Large intestine (tissue), 3 donors: ENCODE results near the gene DNAH9. TPM values are rescaled to one million over a fixed set of nuclear protein-coding genes. Genes with fewer than 3 reads are reported as not detected.

Source experiments
- DNase-seq, 2 donors: peaks; one replicate each; pipeline versions ENCODE4 v3.0.0 to v3.0.0-alpha.2; 2013
- H3K27ac ChIP-seq: one replicate; pipeline ENCODE4 v1.5.1; 2013; ENCODE audit warnings: low read length
- H3K27me3 ChIP-seq: 2 replicates; pipeline ENCODE4 v1.6.1; 2013; ENCODE audit warnings: low read length; ENCODE audit not compliant: control insufficient read depth, insufficient read depth
- H3K36me3 ChIP-seq: 2 replicates; pipeline ENCODE4 v1.6.1; 2013; ENCODE audit warnings: low read length; ENCODE audit not compliant: control insufficient read depth, insufficient read depth
- H3K4me1 ChIP-seq: one replicate; pipeline ENCODE4 v1.6.1; 2013; ENCODE audit warnings: low read length; ENCODE audit not compliant: control insufficient read depth, insufficient read depth
- H3K4me3 ChIP-seq: one replicate; pipeline ENCODE4 v1.5.1; 2013; ENCODE audit warnings: low read length
- H3K9me3 ChIP-seq: one replicate; pipeline ENCODE4 v1.6.1; 2013; ENCODE audit warnings: mild to moderate bottlenecking, low read depth, low read length, moderate library complexity; ENCODE audit not compliant: control insufficient read depth
- WGBS: methylation state at CpG from one replicate; pipeline ENCODE4 v1.1.5; 2013; ENCODE audit warnings: low lambda C conversion rate; ENCODE audit not compliant: insufficient coverage; 5-methylcytosine and 5-hydroxymethylcytosine counted together
- polyA plus RNA-seq: library from polyadenylated mRNA; unstranded; fragments of 120-200 nt; gene quantifications from one replicate; pipeline ENCODE4 v1.2.1, GENCODE V29; 2013

DNAH9 gene
- polyA plus RNA-seq, 1 donor = 0.28 TPM

GRCh38 chr17:11898526-11899235, 300.4 kb downstream of the DNAH9 start:
- DNase-seq = no peak
- H3K36me3 ChIP-seq = no peaks in the 10 kb centered on the region
- H3K4me3 ChIP-seq = no peak overlapping the region
- H3K4me1 ChIP-seq = no peaks in the 10 kb centered on the region
- H3K9me3 ChIP-seq = no peaks in the 10 kb centered on the region
- H3K27me3 ChIP-seq = no peaks in the 10 kb centered on the region
- H3K27ac ChIP-seq = no peak overlapping the region
- 76% methylated on average over 4 of the region's 7 CpGs for WGBS

GRCh38 chr17:11899537-11899942, 301.3 kb downstream of the DNAH9 start:
- no peaks in the 10 kb centered on the region for H3K36me3 ChIP-seq
- H3K9me3 ChIP-seq = no peaks in the 10 kb centered on the region
- 80% methylated on average over 2 of the region's 4 CpGs for WGBS
- H3K4me1 ChIP-seq = no peaks in the 10 kb centered on the region
- DNase-seq = no peak
- no peaks in the 10 kb centered on the region for H3K27me3 ChIP-seq
- H3K4me3 ChIP-seq = no peak overlapping the region
- no peak overlapping the region for H3K27ac ChIP-seq

- no peak overlapping the region for H3K4me3 ChIP-seq
- no peak overlapping the region for H3K27ac ChIP-seq
- no peaks in the 10 kb centered on the region for H3K4me1 ChIP-seq
- no CpG with 5 or more reads among the region's 6 CpGs for WGBS
- H3K27me3 ChIP-seq = no peaks in the 10 kb centered on the region
- H3K36me3 ChIP-seq = no peaks in the 10 kb centered on the region
- DNase-seq = peak in 1 of 2 donors; percentile 9
- H3K9me3 ChIP-seq = no peaks in the 10 kb centered on the region
Observed at GRCh38 chr17:11900041-11900476, 301.8 kb downstream of the DNAH9 start.

GRCh38 chr17:11900655-11901054, 302.4 kb downstream of the DNAH9 start:
- Histone ChIP-seq H3K27ac (no peak overlapping the region), H3K9me3 (no peaks in the 10 kb centered on the region), H3K4me3 (no peak overlapping the region), H3K27me3 (no peaks in the 10 kb centered on the region), H3K36me3 (no peaks in the 10 kb centered on the region), H3K4me1 (no peaks in the 10 kb centered on the region)
- DNase-seq = no peak
- WGBS = 87% methylated on average over 3 of the region's 3 CpGs

GRCh38 chr17:11901931-11902330, 303.7 kb downstream of the DNAH9 start:
- H3K9me3 ChIP-seq = no peaks in the 10 kb centered on the region
- no peak overlapping the region for H3K4me3 ChIP-seq
- H3K36me3 ChIP-seq = no peaks in the 10 kb centered on the region
- DNase-seq = no peak
- no peaks in the 10 kb centered on the region for H3K4me1 ChIP-seq
- H3K27me3 ChIP-seq = no peaks in the 10 kb centered on the region
- H3K27ac ChIP-seq = no peak overlapping the region
- WGBS = no CpG with 5 or more reads among the region's 2 CpGs

- no CpG with 5 or more reads among the region's 7 CpGs for WGBS
- Histone ChIP-seq H3K4me1 (no peaks in the 10 kb centered on the region), H3K36me3 (no peaks in the 10 kb centered on the region), H3K27me3 (no peaks in the 10 kb centered on the region), H3K4me3 (no peak overlapping the region), H3K27ac (no peak overlapping the region), H3K9me3 (no peaks in the 10 kb centered on the region)
- DNase-seq = no peak
Observed at GRCh38 chr17:11908711-11909146, 310.5 kb downstream of the DNAH9 start.

- WGBS = no CpG with 5 or more reads among the region's 5 CpGs
- H3K4me1 ChIP-seq = no peaks in the 10 kb centered on the region
- H3K27me3 ChIP-seq = no peaks in the 10 kb centered on the region
- no peaks in the 10 kb centered on the region for H3K36me3 ChIP-seq
- H3K27ac ChIP-seq = no peak overlapping the region
- H3K4me3 ChIP-seq = no peak overlapping the region
- no peak for DNase-seq
- no peaks in the 10 kb centered on the region for H3K9me3 ChIP-seq
Observed at GRCh38 chr17:11909348-11909747, 311.1 kb downstream of the DNAH9 start.

GRCh38 chr17:11916091-11916490, 317.8 kb downstream of the DNAH9 start:
- WGBS = no CpG with 5 or more reads among the region's 2 CpGs
- no peak for DNase-seq
- no peaks in the 10 kb centered on the region for H3K36me3 ChIP-seq
- H3K9me3 ChIP-seq = no peaks in the 10 kb centered on the region
- no peak overlapping the region for H3K27ac ChIP-seq
- no peaks in the 10 kb centered on the region for H3K4me1 ChIP-seq
- no peak overlapping the region for H3K4me3 ChIP-seq
- no peaks in the 10 kb centered on the region for H3K27me3 ChIP-seq

GRCh38 chr17:11917415-11917814, 319.1 kb downstream of the DNAH9 start:
- Histone ChIP-seq H3K27me3 (no peaks in the 10 kb centered on the region), H3K36me3 (no peaks in the 10 kb centered on the region), H3K4me1 (no peaks in the 10 kb centered on the region), H3K9me3 (no peaks in the 10 kb centered on the region), H3K27ac (no peak overlapping the region), H3K4me3 (no peak overlapping the region)
- no peak for DNase-seq
- 93% methylated on average over 5 of the region's 5 CpGs for WGBS

- no peak overlapping the region for H3K4me3 ChIP-seq
- no peaks in the 10 kb centered on the region for H3K4me1 ChIP-seq
- H3K27me3 ChIP-seq = no peaks in the 10 kb centered on the region
- H3K9me3 ChIP-seq = no peaks in the 10 kb centered on the region
- H3K27ac ChIP-seq = no peak overlapping the region
- 100% methylated on average over 1 of the region's 6 CpGs for WGBS
- no peak for DNase-seq
- H3K36me3 ChIP-seq = no peaks in the 10 kb centered on the region
Observed at GRCh38 chr17:11921296-11921695, 323.0 kb downstream of the DNAH9 start.

GRCh38 chr17:11922638-11923037, 324.4 kb downstream of the DNAH9 start:
- Histone ChIP-seq H3K27ac (no peak overlapping the region), H3K36me3 (no peaks in the 10 kb centered on the region), H3K4me1 (no peaks in the 10 kb centered on the region), H3K9me3 (no peaks in the 10 kb centered on the region), H3K4me3 (no peak overlapping the region), H3K27me3 (peaks cover under 1% of the 10 kb centered on the region)
- no peak for DNase-seq
- no CpG with 5 or more reads among the region's 1 CpG for WGBS
